CD4-positive, alpha-beta T cell treated with Interleukin-6 for 4 hours (primary cell): ENCODE measurements around the gene PKDREJ.
"Not testable (repeated sequence)": the region's sequence is repeated elsewhere in the genome, so short reads cannot be mapped to it uniquely, and the experiment has no call there.

Experiments used
- DNase-seq: peaks from one replicate; pipeline ENCODE4 v3.0.0-alpha.2; 2020; ENCODE audit warnings: mixed read lengths

PKDREJ gene

DNA sequence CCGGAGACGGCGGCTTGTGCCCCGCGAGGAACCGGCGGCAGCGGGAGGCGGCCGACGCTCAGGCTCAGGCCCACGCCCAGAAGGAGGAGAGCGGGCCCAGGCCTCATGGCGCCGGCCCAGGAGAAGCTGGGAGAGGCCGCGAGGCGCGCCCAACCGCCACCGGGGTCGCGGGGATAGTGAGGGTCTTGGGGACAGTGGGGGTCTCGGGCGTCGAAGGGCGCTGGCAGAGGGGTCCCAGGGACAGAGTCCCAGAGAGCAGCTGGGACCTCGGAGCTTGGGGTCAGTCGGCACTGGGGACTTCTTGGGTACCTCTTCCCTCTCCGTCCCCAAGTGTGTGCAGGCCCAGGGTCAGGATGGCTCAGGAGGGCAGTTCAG is at the start of gene PKDREJ:
Gene PKDREJ (minus strand): TSS at position 128 of the 375 bp plus-strand sequence. CDS start 21 bp downstream, at position 107.
- DNase-seq: no peak

DNA sequence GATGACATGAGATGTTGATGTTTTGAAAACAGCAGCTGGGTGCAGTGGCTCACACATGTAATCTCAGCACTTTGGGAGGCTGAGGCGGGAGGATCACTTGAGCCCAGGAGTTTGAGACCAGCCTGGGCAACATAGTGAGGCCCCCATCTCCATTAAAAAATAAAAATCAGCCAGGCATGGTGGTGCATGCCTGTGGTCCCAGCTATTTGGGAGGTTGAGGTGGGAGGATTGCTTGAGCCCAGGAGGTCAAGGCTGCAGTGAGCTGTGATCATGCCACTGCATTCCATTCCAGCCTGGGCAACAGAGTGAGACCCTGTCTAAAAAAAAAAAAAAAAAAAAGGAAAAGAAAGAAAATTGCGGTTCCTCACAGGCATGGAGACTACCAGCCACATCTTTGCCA is 49.7 kb upstream of the PKDREJ start:
- not testable (repeated sequence) for DNase-seq

GRCh38 chr22:46312056-46312455 is 48.9 kb upstream of the PKDREJ start:
- DNase-seq: no peak

- DNase-seq: no peak
Measured at GRCh38 chr22:46309526-46310085, 46.5 kb upstream of the PKDREJ start.

DNA sequence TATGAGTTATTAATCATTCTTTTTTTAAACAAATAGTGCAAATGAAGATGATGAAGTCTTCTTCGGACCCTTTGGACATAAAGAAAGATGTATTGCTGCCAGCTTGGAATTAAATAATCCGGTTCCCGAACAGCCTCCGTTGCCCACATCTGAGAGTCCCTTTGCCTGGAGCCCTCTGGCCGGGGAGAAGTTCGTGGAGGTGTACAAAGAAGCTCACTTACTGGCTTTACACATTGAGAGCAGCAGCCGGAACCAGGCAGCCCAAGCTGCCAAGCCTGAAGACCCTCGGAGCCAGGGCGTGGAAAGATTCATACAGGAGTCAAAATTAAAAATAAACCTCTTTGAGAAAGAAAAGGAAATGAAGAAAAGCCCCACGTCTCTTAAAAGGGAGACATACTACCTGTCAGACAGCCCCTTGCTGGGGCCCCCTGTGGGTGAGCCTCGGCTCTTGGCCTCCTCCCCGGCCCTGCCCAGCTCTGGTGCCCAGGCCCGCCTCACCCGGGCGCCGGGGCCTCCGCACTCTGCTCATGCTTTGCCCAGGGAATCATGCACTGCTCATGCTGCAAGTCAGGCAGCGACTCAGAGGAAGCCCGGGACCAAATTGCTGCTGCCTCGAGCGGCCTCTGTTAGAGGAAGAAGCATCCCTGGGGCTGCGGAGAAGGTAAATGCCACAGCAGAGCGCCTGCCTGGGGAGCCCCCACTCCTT is 45.3 kb upstream of the PKDREJ start:
- no peak for DNase-seq

- DNase-seq: no peak
Measured at GRCh38 chr22:46303347-46303965, 40.3 kb upstream of the PKDREJ start.

DNA sequence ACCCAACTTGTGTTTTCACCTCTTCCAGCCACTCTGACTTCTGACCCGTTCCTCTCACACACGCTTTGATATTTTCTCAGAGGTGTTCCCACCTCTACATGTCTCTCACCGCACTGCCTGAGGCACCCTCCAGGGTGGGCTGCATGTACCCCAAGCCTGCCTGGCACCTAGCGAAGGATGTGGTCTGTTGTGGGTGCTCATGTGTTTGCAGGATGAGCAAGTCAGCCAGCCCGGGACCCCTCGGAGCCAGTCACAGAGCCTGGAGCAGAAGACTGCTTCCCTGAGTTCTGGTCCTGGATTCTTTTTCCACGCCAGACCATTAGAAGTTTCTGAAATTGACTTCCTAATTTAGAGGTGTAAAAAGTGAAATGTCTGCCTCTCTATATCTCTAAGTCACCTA is 37.3 kb upstream of the PKDREJ start:
- DNase-seq: no peak

- no peak for DNase-seq
Measured at GRCh38 chr22:46299101-46299500, 36.0 kb upstream of the PKDREJ start.

DNA sequence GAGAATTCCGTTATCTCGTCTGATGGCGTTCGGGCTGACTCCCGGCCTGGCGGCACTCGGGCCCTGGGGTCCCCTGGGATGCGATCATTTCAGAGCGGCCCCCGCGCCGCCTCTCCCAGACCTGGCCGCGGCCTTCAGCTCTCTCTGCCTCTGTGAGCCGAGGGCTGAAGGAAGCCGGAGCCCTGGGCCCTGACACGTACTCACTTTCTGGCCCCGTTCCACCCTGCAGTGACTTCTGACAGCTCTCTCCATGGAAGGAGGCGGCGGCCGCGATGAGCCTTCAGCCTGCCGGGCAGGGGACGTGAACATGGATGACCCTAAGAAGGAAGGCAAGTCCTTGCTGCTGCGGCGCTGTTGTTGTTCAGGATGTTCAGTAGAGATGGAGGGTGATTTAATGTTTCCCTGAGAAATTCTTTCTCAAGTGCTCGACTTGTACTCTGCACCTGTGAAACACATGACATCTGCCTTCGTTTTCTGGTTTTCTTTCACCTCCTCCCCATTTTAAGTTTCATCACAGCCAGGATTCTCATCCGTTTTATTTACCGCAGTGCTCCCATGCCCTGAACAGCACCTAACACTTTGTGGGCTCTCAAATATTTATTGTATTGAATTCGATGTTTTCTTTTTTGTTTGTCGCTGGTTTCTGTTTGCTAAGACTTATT is 34.1 kb upstream of the PKDREJ start:
- no peak for DNase-seq

DNA sequence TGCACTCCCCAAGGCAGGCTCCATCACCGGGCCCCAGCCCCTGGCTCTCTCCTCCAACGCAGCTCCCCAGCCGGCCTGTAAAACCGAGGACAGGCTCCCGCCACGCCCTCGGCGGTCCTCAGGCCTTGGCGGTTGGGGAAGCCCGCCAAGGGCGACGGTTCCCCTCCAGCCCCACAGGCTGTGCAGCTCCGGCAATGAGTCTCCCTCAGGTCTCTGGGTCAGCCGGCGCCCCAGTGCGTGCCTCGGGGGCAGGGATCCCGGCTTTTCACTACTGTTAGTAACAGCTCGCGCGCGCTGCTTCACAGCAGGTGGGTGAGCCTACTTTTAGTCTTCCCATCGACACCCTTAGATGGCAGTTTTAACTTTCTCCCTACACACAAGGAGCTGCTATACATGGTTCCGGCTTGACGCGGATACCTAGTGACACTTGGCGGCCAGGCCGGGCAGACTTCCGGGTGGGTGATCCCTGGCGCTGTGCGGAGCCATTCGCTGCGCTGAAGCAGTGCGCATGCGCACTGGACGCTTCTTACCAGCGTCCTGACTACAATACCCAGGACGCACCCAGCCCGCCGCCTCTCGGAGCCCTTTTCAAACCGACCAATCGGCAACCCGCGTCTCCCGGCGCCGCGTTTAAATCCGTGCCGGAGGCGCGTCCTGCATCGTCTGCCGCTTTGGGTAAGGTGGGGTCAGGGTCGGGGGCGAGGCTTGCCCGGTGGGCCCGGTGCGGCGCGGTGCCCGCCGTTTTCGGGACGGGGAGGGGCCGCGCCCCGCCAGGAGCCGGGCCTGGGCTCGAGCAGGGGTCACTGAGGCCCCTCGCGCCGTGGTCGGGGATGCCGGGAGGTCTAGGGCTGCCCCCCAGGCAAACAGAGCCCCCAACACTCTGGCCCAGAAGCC is 33.4 kb upstream of the PKDREJ start, which contains the start of gene GTSE1:
Gene GTSE1 (plus strand): TSS at position 614 of the 894 bp plus-strand sequence. CDS start 531 bp downstream, outside the sequence.
- DNase-seq: peak; percentile 98

DNA sequence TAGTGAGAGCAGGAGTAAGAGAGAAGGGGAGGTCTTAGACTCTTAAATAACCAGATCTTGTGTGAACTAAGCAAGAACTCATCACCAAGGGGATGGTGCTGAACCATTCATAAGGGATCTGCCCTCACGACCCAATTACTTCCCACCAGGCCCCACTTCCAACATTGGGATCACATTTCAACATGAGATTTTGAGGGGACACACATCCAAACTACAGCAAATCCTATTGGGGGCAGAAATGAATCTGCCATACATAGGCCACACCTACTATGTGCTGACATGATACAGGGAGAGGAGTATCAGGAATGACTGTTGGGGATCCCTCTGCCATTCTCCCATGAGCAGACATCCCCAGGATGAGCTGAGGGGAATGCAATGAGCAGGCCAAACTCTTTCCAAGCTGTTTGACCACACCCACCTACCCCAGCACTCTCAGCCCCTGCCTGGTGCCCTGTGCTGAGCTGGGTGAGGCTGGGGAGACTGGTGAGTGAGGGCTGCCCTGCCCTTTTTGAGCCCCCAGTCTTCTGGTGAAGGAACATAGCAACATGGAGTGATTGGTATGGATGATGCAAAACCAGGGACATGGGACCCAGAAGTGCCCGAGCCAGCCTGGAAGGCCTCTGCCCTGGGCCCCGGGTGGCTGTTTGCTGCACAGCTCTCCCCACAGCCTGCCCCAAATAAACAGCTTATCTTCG is 32.3 kb upstream of the PKDREJ start:
- DNase-seq: no peak

- DNase-seq: no peak
Measured at GRCh38 chr22:46294784-46295183, 31.6 kb upstream of the PKDREJ start.

- peak; percentile 17 for DNase-seq
Measured at GRCh38 chr22:46293577-46294260, 30.6 kb upstream of the PKDREJ start.

GRCh38 chr22:46292732-46293131 is 29.6 kb upstream of the PKDREJ start:
- DNase-seq: no peak

DNA sequence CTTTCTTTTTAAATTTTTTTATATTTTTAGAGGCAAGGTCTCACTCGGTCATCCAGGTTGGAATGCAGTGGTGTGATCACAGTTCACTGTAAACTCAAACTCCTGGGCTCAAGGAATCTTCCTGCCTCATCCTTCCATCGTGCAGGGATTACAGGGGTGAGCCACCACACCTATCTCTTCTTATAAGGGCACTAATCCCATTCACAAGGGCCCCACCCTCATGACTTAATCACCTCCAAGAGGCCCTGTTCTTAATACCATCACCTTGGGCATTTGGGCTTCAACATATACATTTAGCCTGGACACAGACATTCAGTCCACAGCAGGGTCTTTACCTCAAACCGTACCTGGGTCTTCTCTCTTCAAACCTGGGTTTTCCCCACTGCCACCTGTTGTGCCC is 29.0 kb upstream of the PKDREJ start:
- no peak for DNase-seq

DNA sequence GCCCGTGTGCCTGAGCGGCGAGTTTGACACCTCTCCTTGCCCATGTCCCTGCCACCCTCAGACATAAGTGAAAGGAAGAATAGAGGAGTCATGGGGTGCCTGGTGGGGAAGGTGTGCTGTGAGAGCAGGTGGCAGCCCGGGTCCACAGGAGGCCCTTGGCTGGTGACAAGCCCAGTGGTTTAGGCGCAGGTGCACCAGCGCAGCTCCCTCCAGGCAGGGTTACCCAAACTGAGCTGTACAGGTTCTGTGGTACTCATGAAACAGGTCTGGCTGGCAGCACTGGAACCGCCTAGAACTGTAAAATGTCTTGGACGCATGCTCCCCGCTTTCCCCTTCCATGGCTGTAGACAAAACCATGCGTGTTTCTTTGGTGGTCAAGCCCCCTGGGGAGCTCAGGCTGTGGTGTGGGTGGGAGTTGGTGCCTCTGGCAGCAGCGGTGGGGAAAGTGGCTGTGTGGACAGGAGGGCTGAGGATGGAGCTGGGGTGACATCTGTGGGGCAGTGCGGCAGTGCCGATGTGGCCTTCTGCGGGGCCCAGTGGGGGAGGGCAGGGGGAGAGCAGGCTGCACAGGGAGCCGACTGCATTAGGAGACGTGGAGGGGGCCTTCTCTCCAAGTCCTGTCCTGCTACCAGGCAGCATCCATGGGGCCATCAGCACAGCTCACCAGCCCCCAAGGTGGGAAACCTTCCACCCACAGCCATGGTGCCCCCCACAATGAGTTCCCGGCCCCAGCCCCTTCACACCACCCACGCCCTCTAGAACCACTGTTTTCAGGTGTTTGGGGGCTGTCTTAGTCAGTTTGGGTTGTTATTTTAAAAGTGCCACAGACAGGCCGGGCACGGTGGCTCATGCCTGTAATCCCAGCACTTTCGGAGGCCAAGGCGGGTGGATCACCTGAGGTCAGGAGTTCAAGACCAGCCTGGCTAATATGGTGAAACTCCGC is 28.0 kb upstream of the PKDREJ start:
- DNase-seq: no peak

DNA sequence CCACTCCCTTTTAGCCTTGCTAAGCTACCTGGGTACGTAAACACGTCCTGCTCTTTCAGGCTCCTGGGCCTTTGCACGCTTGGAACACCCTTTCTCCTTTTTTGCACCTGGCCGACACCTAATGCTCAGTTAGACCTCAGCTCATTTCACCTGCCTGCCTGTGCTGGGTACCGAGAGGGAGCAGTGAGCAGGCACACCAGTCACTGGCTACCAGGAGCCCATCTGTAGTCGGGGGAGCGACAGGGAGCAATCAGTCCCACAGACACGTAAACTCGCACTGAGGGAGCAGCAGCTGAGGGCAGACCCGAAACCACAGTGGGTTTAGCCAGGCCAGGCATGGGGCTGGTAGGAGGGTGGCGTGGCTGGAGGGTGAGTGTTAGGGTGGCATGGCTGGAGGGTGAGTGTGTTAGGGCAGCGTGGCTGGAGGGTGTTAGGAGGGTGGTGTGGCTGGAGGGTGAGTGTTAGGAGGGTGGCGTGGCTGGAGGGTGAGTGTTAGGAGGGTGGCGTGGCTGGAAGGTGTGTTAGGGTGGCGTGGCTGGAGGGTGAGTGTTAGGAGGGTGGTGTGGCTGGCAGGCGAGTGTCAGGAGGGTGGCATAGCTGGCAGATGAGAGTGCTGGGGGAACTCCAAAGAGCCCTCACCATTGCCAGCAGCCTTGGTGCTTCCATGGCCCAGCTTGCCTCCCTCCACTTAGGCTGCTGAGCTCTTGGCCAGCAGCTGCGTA is 27.1 kb upstream of the PKDREJ start:
- DNase-seq: no peak

GRCh38 chr22:46289244-46289891 is 26.2 kb upstream of the PKDREJ start:
- no peak for DNase-seq

DNA sequence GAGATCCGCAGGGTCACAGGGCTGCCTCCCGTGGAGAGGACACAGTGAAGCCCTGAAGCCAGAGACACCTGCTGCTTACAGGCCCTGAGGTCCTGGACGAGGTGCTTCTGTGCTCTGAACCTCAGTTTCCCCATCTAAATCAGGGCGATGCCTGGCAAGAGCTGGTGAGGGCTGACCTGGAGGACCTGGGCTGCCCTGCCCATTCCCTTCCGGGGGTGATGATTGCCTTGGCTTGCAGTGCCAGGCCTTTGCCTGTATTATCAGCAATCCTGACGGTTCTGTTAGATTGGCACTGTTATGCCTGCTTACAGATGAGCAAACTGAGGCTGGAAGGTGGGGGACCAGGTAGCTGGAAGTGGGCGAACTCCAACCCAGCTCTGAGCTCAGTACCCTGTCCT is 25.7 kb upstream of the PKDREJ start:
- DNase-seq: no peak
